Esophagus muscularis mucosa (tissue), 4 donors: Measurements from ENCODE around the gene TMEM169. TPM values are rescaled to one million over a fixed set of nuclear protein-coding genes. Genes with fewer than 3 reads are reported as not detected.
A peak's percentile ranks its signal among the peaks of the same experiment; 100 is the strongest.

Experiments used
- DNase-seq: peaks from one replicate; pipeline ENCODE4 v3.0.0-alpha.2; 2017; ENCODE audit errors: extremely low spot score
- H3K27ac ChIP-seq, 4 donors: fragments of 200-600 bp; sonication (generic); replicated peaks in 1 of 4; 1 replicate in 3 of 4; 2 replicates in 1 of 4; pipeline ENCODE4 v1.5.1; 2016 to 2019; ENCODE audit warnings: mild to moderate bottlenecking in 1 of 4
- H3K27me3 ChIP-seq, 4 donors: fragments of 200-600 bp; sonication (generic); one replicate each; pipeline versions ENCODE4 v1.5.1 to v1.6.0; 2016 to 2019
- H3K36me3 ChIP-seq, 4 donors: fragments of 200-600 bp; sonication (generic); one replicate each; pipeline ENCODE4 v1.5.1; 2016 to 2019
- H3K4me1 ChIP-seq, 4 donors: fragments of 200-600 bp; sonication (generic); one replicate each; pipeline ENCODE4 v1.5.1; 2016 to 2019
- H3K4me3 ChIP-seq, 4 donors: fragments of 200-600 bp; sonication (generic); 1 replicate in 2 of 4; 2 replicates in 2 of 4; pipeline ENCODE4 v1.5.1; 2016 to 2019; ENCODE audit warnings: mild to moderate bottlenecking in 4 of 4, moderate library complexity in 1 of 4
- H3K9me3 ChIP-seq, 4 donors: fragments of 200-600 bp; sonication (generic); 1 replicate in 3 of 4; 2 replicates in 1 of 4; pipeline ENCODE4 v1.5.1; 2016 to 2019
- EP300 ChIP-seq: sonication (generic); formaldehyde crosslinking; IDR thresholded peaks from one replicate; pipeline ENCODE4 v1.6.1; 2017; ENCODE audit warnings: antibody characterized with exemption
- POLR2A ChIP-seq: fragments of 450-650 bp; IDR thresholded peaks from one replicate; pipeline ENCODE4 v1.6.1; 2017; ENCODE audit warnings: antibody characterized with exemption, moderate library complexity, mild to moderate bottlenecking, low read depth
- POLR2AphosphoS5 ChIP-seq, 2 donors: sonication (generic); formaldehyde crosslinking; IDR thresholded peaks; one replicate each; pipeline ENCODE4 v1.6.1; 2017; ENCODE audit warnings: antibody characterized with exemption in 2 of 2
- WGBS: methylation state at CpG from one replicate; pipeline ENCODE4 v1.1.5; 2018; 5-methylcytosine and 5-hydroxymethylcytosine counted together
- intact Hi-C: fragments of 100-400 bp; cut with DNase I; formaldehyde crosslinking; loops from one replicate; pipeline ENCODE4 v1.15.1; 2023
- total RNA-seq, 4 donors: library from RNA; depleted of rRNA; stranded (reverse); fragments of >200 nt; gene quantifications; one replicate each; pipeline versions ENCODE4 v1.1.0 to v1.2.1, GENCODE V29; 2016
- TF ChIP-seq, protein P1 (sequence below), 3 experiments: fragments of 200-600 bp in 2 of 3; fragments of 450-650 bp in 1 of 3; sonication (generic) in 2 of 3; IDR thresholded peaks; one replicate each; pipeline ENCODE4 v1.5.1; 2017 to 2019; ENCODE audit warnings: antibody characterized with exemption in 3 of 3, mild to moderate bottlenecking in 2 of 3, moderate library complexity in 1 of 3

TMEM169 gene
- total RNA-seq, 4 donors from 2014 or later, result under 0.01 to 0.75 (median 0.51) TPM

DNA sequence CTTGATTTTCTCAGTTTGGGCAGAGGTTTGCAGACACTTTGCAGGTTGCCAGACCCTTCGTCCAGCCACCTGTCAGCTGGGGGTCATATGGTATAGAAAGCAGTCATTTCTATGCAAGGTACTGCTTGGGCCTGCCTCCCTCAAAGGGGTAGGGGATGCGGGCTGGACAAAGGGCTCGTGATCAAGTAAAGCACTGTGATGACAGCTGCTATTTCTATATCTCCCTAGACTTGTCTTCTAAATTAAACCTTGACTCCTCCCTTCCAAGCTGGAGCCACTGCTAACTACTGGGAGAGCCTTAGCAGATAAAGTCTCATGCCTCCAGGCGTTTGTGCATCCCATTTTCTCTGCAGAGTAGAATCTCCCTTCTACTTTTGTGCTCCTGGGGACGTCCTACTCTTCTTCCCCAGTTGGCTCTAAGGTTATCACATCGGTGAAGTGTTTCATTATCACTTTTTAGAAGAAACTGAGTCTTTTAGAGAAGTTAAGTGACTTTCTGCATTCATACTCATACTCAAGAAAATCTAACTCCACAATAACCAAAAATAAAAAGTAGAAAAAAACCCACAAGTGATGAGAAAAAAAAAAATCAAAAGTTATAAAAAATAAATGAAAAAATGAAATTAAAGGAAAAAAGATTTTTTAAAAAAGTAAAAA is 26.7 kb downstream of the TMEM169 start:
- Histone ChIP-seq H3K4me3 (peak overlapping the region; percentile 82 to 91 (median 90)), H3K27me3 (peaks cover 0 to 13% (median 0%) of the 10 kb centered on the region in 4 donors), H3K9me3 (no peaks in the 10 kb centered on the region), H3K36me3 (peaks cover 0 to 31% (median 22%) of the 10 kb centered on the region in 4 donors), H3K27ac (peak overlapping the region; percentile 53 to 94 (median 92)), H3K4me1 (peaks cover 28 to 43% (median 31%) of the 10 kb centered on the region in 4 donors)
- TF ChIP-seq, protein P1, sequence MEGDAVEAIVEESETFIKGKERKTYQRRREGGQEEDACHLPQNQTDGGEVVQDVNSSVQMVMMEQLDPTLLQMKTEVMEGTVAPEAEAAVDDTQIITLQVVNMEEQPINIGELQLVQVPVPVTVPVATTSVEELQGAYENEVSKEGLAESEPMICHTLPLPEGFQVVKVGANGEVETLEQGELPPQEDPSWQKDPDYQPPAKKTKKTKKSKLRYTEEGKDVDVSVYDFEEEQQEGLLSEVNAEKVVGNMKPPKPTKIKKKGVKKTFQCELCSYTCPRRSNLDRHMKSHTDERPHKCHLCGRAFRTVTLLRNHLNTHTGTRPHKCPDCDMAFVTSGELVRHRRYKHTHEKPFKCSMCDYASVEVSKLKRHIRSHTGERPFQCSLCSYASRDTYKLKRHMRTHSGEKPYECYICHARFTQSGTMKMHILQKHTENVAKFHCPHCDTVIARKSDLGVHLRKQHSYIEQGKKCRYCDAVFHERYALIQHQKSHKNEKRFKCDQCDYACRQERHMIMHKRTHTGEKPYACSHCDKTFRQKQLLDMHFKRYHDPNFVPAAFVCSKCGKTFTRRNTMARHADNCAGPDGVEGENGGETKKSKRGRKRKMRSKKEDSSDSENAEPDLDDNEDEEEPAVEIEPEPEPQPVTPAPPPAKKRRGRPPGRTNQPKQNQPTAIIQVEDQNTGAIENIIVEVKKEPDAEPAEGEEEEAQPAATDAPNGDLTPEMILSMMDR (IDR thresholded peaks at IDR 0.05), result no peak
- TF ChIP-seq POLR2AphosphoS5 (IDR thresholded peaks at IDR 0.05), result no peak
- no peak for TF ChIP-seq POLR2A
- DNase-seq, result no peak
- 51% methylated on average over 6 of the region's 6 CpGs for WGBS
- intact Hi-C loops, result no loop called here

DNA sequence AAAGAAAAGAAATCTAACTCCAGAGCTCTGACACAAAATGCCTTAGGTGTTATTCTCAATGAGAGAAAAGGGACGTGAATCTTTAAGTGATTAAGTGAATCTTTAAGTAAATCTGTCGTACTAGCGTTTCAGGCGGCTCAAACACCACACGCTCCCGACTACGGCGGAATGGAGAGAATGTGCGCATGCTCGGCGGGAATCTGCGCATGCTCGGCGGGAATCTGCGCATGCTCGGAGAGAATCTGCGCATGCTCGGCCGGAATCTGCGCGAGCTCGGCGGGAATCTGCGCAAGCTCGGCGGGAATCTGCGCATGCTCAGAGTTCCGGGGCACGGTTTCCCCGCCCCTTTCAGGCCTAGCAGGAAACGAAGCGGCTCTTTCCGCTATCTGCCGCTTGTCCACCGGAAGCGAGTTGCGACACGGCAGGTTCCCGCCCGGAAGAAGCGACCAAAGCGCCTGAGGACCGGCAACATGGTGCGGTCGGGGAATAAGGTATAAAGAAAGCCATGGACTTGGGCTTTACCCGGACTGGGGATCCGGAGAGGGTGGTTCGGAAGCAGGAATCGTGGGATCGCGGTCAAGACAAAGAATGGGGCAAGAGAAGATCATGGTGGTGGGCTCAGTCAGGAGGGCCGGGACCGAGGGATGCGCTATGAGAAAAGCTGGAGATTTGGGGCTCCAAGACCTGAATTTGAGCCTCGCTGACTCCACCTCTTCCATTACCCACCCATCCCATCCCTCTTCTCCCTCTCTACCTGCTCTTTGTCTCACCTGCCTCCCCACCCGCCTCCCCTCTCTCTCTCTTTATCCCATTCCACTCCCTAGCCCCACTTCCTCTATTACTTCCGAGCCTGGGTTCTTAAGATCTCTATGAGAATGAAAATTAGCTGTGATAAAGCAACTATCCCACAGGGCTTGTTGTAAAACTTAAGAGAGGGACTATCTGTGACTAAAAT is 27.5 kb downstream of the TMEM169 start, which contains the start of gene XRCC5:
TSS of gene XRCC5 (plus strand) at position 382 of the 955 bp plus-strand sequence. CDS start at position 471, 89 bp downstream.
- Histone ChIP-seq H3K9me3 (no peaks in the 10 kb centered on the region), H3K4me3 (peak within 1 kb of the TSS; percentile 82 to 91 (median 90)), H3K27ac (peak within 1 kb of the TSS; percentile 91 to 94 (median 92)), H3K36me3 (peaks cover 0 to 39% (median 27%) of the 10 kb centered on the region in 4 donors), H3K27me3 (peaks cover 0 to 13% (median 0%) of the 10 kb centered on the region in 4 donors), H3K4me1 (peaks cover 30 to 48% (median 37%) of the 10 kb centered on the region in 4 donors)
- TF ChIP-seq, protein P1 (IDR thresholded peaks at IDR 0.05), result peak in 1 of 3 experiments; percentile 38
- TF ChIP-seq POLR2A (no peak), EP300 (no peak), POLR2AphosphoS5 (IDR thresholded peaks at IDR 0.05) (peak; percentile 88 to 91)
- DNase-seq, result peak; percentile 98
- 2% methylated on average over 51 of the region's 57 CpGs for WGBS
- intact Hi-C loops, result no loop called here

DNA sequence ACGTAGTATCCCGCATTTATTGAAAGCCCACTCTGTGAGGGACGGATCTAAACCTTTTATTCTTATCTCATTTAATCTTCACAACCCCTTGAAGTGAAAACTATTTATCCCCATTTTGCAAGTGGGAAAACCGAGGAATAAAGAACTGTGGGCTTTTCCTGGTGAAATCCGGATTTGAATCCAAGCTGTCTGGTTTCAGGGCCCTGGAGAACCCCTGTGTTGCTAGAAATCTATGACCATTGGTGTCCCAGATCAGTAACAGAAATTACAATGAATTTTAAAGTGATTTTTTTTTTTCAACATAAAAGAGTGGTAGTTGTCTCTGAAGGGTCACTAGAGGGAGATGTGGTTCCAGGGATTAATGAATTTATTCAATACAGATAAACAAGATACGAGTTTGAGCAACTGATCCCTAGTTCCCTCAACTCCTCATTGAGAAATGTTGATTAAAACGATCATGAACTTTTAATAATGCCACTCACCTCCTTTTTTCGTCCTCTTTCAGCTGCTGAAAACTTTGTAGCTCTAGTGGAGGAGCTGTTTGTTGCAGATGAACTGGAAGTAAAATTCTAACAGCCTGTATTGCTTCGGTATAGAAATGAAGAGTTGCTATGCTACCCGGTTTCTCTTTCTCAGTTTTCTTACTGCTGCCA is 28.4 kb downstream of the TMEM169 start:
- Histone ChIP-seq H3K4me3 (peak overlapping the region; percentile 82 to 91 (median 90)), H3K9me3 (no peaks in the 10 kb centered on the region), H3K27me3 (peaks cover 0 to 9% (median 0%) of the 10 kb centered on the region in 4 donors), H3K36me3 (peaks cover 0 to 41% (median 28%) of the 10 kb centered on the region in 4 donors), H3K27ac (peak overlapping the region; percentile 91 to 94 (median 92)), H3K4me1 (peaks cover 33 to 53% (median 41%) of the 10 kb centered on the region in 4 donors)
- DNase-seq, result no peak
- WGBS, result 6% methylated on average over 10 of the region's 10 CpGs
- intact Hi-C loops, result no loop called here
- TF ChIP-seq, protein P1 (IDR thresholded peaks at IDR 0.05), result peak; percentile 35 to 37 (median 35)
- TF ChIP-seq POLR2A (no peak), POLR2AphosphoS5 (IDR thresholded peaks at IDR 0.05) (no peak)

DNA sequence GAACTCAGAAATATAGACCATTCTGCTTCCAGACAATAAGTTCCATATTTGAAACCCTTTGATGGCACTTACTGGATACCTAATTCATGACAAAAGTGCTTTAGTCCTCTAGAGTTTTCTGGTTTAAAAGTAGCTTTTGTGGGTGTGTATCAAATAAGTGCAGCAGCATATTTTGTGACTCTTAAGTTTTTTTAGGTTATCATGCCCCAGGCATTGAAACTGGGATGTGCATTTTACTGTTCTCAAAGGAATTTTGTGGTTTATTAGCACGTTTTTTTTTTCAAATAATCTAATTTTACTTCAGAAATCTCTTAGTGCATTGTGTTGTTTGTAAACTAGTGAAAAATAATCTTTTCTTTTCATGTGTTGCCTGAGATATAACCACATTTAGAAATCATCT is 28.9 kb downstream of the TMEM169 start:
- intact Hi-C loops, result no loop called here
- no peak for DNase-seq
- H3K9me3 ChIP-seq, result no peaks in the 10 kb centered on the region
- H3K4me3 ChIP-seq, result peak overlapping the region; percentile 82 to 91 (median 90)
- H3K27me3 ChIP-seq, result peaks cover 0 to 8% (median 0%) of the 10 kb centered on the region in 4 donors
- peak overlapping the region in 3 of 4 donors; percentile 91 to 94 (median 92) for H3K27ac ChIP-seq
- H3K36me3 ChIP-seq, result peaks cover 0 to 41% (median 28%) of the 10 kb centered on the region in 4 donors
- 18% methylated on average over 1 of the region's 1 CpG for WGBS
- TF ChIP-seq POLR2AphosphoS5 (IDR thresholded peaks at IDR 0.05), result no peak
- TF ChIP-seq, protein P1 (IDR thresholded peaks at IDR 0.05), result no peak
- H3K4me1 ChIP-seq, result peaks cover 38 to 58% (median 46%) of the 10 kb centered on the region in 4 donors
